ENCODE measurements around the gene PDZRN3. TPM values are rescaled to one million over a fixed set of nuclear protein-coding genes. Genes with fewer than 3 reads are reported as not detected.

The PDZRN3 gene
- total and polyA plus RNA-seq, 2 donors (not counting 3 experiments of a cell fraction or from before 2014, with no cell fraction given) = not detected

DNA sequence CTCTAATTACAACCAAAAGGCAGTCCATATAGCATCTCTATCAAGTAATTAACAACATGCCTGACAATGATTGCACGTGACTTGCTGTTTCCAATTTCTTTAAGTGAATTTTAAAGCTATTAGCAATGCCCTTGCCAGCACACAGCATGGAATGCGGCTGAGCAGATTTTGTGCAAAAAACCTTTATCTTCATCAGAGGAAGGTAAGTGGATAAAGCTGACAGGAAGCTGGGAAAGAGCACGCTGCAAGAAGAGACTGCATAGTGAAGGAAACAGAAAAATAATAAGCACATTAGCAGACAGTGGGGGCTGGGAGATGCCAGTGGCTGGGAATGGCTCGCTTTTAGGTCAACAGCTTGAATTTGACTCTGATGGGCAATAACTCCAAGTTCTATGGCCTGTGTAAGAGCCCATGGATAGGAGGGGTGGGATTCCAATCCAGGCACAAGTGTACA, 138.8 kb downstream of the PDZRN3 start:
- no TSS peak for BruUV-seq (replicated peaks)
- Histone ChIP-seq H3K27me3 (ENCODE audit: control insufficient read depth in 2 of 2, insufficient read depth in 2 of 2, low read length in 2 of 2) (no peaks in the 10 kb centered on the region), H4K20me1 (replicated peaks; ENCODE audit: control insufficient read depth, extremely low read depth, insufficient read depth, low read length) (no peaks in the 10 kb centered on the region), H3K4me1 (ENCODE audit: control insufficient read depth, extremely low read depth, insufficient read depth, low read length) (no peaks in the 10 kb centered on the region), H3K4me2 (ENCODE audit: insufficient read depth, low read length) (no peak overlapping the region), H3K4me3 (replicated peaks in 1 of 3; ENCODE audit: insufficient read depth in 1 of 3, low read depth in 1 of 3, low read length in 3 of 3) (no peak overlapping the region), H3K79me2 (ENCODE audit: control insufficient read depth, insufficient read depth, low read length) (no peaks in the 10 kb centered on the region), H3K36me3 (ENCODE audit: control insufficient read depth in 2 of 2, extremely low read depth in 1 of 2, insufficient read depth in 2 of 2, low read length in 2 of 2) (no peaks in the 10 kb centered on the region), H2AFZ (ENCODE audit: low read depth, low read length) (no peak overlapping the region), H3K9ac (replicated peaks; ENCODE audit: extremely low read depth, insufficient read depth, low read length) (no peak overlapping the region), H3K9me1 (replicated peaks; ENCODE audit: control insufficient read depth, extremely low read depth, insufficient read depth, low read length) (no peaks in the 10 kb centered on the region), H3K27ac (ENCODE audit: insufficient read depth, low read depth, low read length) (no peak overlapping the region), H3K9me3 (replicated peaks; ENCODE audit: control insufficient read depth, insufficient read depth, low read length) (no peaks in the 10 kb centered on the region)
- ChIA-PET POLR2A (no interaction called here), CTCF (interaction anchor here (1.6 kb wide), 1 partner anchor 16 kb away, joined by 6 read pairs; no protein-coding TSS in a partner anchor)
- intact Hi-C loops (cut with micrococcal nuclease) = no loop called here
- DNase-seq (ENCODE audit: low read depth, low spot score) (no peak), FAIRE-seq (no peak)
- TF ChIP-seq POLR2A (IDR thresholded peaks at IDR 0.05; ENCODE audit: low read depth, low read length) = no peak
- TF ChIP-seq EZH2 (IDR thresholded peaks at IDR 0.05; ENCODE audit: borderline replicate concordance, low read depth, low read length, severe bottlenecking) = no peak
- TF ChIP-seq FOS (IDR thresholded peaks at IDR 0.05; ENCODE audit: borderline replicate concordance, insufficient read depth, low read length) = no peak
- TF ChIP-seq, protein P1, sequence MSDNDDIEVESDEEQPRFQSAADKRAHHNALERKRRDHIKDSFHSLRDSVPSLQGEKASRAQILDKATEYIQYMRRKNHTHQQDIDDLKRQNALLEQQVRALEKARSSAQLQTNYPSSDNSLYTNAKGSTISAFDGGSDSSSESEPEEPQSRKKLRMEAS (IDR thresholded peaks at IDR 0.05; ENCODE audit: insufficient read depth, insufficient read length) = no peak
- no peak for TF ChIP-seq JUN (IDR thresholded peaks at IDR 0.05; ENCODE audit: borderline replicate concordance, insufficient read depth, insufficient read length, low read depth)
- TF ChIP-seq POLR2AphosphoS5 (IDR thresholded peaks at IDR 0.05; ENCODE audit: insufficient read depth, low read depth, low read length) = no peak
- no peak for TF ChIP-seq MYC (IDR thresholded peaks at IDR 0.05; ENCODE audit: low read depth, low read length)
- TF ChIP-seq, protein P2, sequence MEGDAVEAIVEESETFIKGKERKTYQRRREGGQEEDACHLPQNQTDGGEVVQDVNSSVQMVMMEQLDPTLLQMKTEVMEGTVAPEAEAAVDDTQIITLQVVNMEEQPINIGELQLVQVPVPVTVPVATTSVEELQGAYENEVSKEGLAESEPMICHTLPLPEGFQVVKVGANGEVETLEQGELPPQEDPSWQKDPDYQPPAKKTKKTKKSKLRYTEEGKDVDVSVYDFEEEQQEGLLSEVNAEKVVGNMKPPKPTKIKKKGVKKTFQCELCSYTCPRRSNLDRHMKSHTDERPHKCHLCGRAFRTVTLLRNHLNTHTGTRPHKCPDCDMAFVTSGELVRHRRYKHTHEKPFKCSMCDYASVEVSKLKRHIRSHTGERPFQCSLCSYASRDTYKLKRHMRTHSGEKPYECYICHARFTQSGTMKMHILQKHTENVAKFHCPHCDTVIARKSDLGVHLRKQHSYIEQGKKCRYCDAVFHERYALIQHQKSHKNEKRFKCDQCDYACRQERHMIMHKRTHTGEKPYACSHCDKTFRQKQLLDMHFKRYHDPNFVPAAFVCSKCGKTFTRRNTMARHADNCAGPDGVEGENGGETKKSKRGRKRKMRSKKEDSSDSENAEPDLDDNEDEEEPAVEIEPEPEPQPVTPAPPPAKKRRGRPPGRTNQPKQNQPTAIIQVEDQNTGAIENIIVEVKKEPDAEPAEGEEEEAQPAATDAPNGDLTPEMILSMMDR (IDR thresholded peaks at IDR 0.05; ENCODE audit: extremely low read depth in 1 of 2, insufficient read depth in 1 of 2, low read depth in 1 of 2, low read length in 2 of 2) = no peak
- no peak for TF ChIP-seq GATA2 (IDR thresholded peaks at IDR 0.05; ENCODE audit: insufficient read depth, insufficient read length, low read depth, low read length)
- dilution Hi-C loops (cut with MboI; ENCODE audit: extremely low pct_ligation_motif_present, low sequenced_read_pairs) = no loop called here
